Measurements from ENCODE around the gene PAK5. TPM values are rescaled to one million over a fixed set of nuclear protein-coding genes. Genes with fewer than 3 reads are reported as not detected.

Gene PAK5
- total and polyA plus RNA-seq, 2 of the 13 experiments (the other 11 are each of a cell fraction or from before 2014, with no cell fraction given), result not detected

DNA sequence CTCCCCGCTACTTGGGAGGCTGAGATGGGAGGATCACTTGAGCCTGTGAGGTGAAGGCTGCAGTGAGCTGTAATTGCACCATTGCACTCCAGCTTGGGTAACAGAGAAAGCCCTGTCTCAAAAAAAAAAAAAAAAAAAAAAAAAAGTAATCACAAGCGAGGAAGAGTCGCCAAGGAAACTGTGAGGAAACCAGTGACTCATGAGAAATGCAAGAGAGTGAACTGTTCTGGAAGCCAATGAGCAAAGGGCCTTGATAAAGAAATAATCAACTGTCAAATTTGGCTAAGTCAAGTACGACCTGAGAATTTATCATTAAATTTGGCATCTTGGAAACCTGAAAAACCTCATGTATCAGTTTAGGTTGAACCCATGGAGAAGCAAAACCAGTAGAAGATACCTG is 340.6 kb downstream of the PAK5 start:
- Histone ChIP-seq H3K9me3 (ENCODE audit: low read length) (no peaks in the 10 kb centered on the region), H3K27ac (ENCODE audit: extremely low read length, insufficient read depth, low read length) (no peak overlapping the region), H3K4me2 (ENCODE audit: low read depth, low read length) (no peak overlapping the region), H3K4me1 (ENCODE audit: insufficient read depth, low read length) (no peaks in the 10 kb centered on the region), H2AFZ (ENCODE audit: low read length) (no peak overlapping the region), H4K20me1 (ENCODE audit: insufficient read depth, low read length) (no peaks in the 10 kb centered on the region), H3K36me3 (replicated peaks in 1 of 2; ENCODE audit: control insufficient read depth in 1 of 2, insufficient read depth in 2 of 2, low read length in 2 of 2) (no peaks in the 10 kb centered on the region), H3K9ac (ENCODE audit: insufficient read depth, low read depth, low read length) (no peak overlapping the region), H3K79me2 (ENCODE audit: insufficient read depth, low read length) (no peaks in the 10 kb centered on the region), H3K27me3 (ENCODE audit: control insufficient read depth in 1 of 2, insufficient read depth in 2 of 2, low read length in 2 of 2) (no peaks in the 10 kb centered on the region), H3K4me3 (replicated peaks in 1 of 3; ENCODE audit: insufficient read depth in 1 of 3, low read depth in 2 of 3, low read length in 3 of 3) (no peak overlapping the region)
- WGBS (ENCODE audit: low lambda C conversion rate), result under 1% methylated on average over 4 of the region's 4 CpGs
- intact Hi-C loops (cut with micrococcal nuclease; ENCODE audit: unreplicated experiment), result no loop called here
- BruUV-seq (replicated peaks), result no TSS peak
- CTCF ChIA-PET (ENCODE audit: low intra/inter-chr PET ratio, low total read pairs), result no interaction called here
- TF ChIP-seq EHMT2 (IDR thresholded peaks at IDR 0.05; ENCODE audit: borderline replicate concordance, low read depth, low read length) (no peak), SNAPC4 (CRISPR knock-in tag; IDR thresholded peaks at IDR 0.05) (no peak), ZNF768 (CRISPR knock-in tag; IDR thresholded peaks at IDR 0.05) (no peak), BCL3 (CRISPR knock-in tag; IDR thresholded peaks at IDR 0.05) (no peak), ARNT2 (CRISPR knock-in tag; IDR thresholded peaks at IDR 0.05; ENCODE audit: low read depth) (no peak), RFX5 (IDR thresholded peaks at IDR 0.05; ENCODE audit: low read depth, low read length) (no peak), AKAP8 (CRISPR knock-in tag; IDR thresholded peaks at IDR 0.05) (no peak), HNRNPL (IDR thresholded peaks at IDR 0.05; ENCODE audit: low read depth, low read length) (no peak)
- FAIRE-seq, result no peak
- no peak for ATAC-seq
- in situ Hi-C loops (cut with HindIII; ENCODE audit: extremely low pct_ligation_motif_present, low pct_unique_long_range_greater_than_20kb), result no loop called here
- no peak for DNase-seq (ENCODE audit: low spot score)
- POLR2A ChIA-PET, result no interaction called here
